Epithelial cell of esophagus (primary cell): ENCODE measurements around the gene NCEH1.

Experiments
- DNase-seq: peaks from one replicate; pipeline ENCODE4 v3.0.0; 2010; ENCODE audit warnings: low read depth
- H3K4me3 ChIP-seq: 2 replicates; pipeline ENCODE4 v1.5.1; 2011; ENCODE audit warnings: mild to moderate bottlenecking, low read length, control low read depth
- TF ChIP-seq, protein P1 (sequence below): IDR thresholded peaks from 2 replicates; pipeline ENCODE4 v1.5.1; 2011; ENCODE audit warnings: low read depth, mild to moderate bottlenecking, low read length, control low read depth, inconsistent platforms; ENCODE audit not compliant: insufficient read depth; ENCODE audit errors: missing control alignments

NCEH1 gene

DNA sequence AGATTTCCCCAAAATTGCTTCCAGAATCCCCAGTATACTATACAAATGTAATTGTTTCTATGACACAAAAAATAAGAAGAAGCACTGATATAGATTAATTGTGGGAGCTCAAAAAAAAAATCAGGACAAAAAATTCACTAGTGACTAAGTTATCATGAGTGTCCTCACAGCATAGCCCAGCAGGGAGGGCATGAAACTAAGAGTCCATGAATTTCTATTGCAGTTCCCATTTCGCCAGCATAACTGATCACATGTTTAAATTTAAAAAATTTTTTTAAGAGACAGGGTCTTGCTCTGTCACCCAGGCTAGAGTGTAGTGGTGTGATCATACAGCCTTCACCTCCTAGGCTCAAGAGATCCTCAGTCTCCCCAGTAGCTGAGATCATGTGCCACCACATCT lies 10.6 kb downstream of the NCEH1 start:
- DNase-seq, result no peak
- TF ChIP-seq, protein P1, sequence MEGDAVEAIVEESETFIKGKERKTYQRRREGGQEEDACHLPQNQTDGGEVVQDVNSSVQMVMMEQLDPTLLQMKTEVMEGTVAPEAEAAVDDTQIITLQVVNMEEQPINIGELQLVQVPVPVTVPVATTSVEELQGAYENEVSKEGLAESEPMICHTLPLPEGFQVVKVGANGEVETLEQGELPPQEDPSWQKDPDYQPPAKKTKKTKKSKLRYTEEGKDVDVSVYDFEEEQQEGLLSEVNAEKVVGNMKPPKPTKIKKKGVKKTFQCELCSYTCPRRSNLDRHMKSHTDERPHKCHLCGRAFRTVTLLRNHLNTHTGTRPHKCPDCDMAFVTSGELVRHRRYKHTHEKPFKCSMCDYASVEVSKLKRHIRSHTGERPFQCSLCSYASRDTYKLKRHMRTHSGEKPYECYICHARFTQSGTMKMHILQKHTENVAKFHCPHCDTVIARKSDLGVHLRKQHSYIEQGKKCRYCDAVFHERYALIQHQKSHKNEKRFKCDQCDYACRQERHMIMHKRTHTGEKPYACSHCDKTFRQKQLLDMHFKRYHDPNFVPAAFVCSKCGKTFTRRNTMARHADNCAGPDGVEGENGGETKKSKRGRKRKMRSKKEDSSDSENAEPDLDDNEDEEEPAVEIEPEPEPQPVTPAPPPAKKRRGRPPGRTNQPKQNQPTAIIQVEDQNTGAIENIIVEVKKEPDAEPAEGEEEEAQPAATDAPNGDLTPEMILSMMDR, result no peak
- H3K4me3 ChIP-seq, result no peak overlapping the region

DNA sequence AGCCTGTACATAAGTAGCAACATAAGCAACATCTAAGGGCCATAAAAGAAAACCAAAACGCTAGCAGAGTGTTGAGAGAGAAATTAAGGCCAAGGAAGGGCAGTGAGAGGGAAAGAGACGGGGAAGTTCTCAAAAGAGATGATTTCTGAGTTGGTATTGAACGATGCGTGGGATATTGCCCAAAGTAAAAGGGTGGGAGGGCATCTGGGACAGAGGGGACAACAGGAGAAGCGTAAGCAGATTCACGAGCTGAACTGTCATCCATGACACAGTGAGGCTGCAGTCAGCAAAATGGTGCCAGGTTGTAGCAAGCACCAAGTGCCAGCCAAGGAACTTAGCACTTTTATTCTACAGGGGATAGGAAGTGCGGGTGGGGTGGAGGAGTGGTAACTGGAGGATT lies 11.8 kb downstream of the NCEH1 start:
- DNase-seq, result no peak
- H3K4me3 ChIP-seq, result no peak overlapping the region
- TF ChIP-seq, protein P1, result no peak

DNA sequence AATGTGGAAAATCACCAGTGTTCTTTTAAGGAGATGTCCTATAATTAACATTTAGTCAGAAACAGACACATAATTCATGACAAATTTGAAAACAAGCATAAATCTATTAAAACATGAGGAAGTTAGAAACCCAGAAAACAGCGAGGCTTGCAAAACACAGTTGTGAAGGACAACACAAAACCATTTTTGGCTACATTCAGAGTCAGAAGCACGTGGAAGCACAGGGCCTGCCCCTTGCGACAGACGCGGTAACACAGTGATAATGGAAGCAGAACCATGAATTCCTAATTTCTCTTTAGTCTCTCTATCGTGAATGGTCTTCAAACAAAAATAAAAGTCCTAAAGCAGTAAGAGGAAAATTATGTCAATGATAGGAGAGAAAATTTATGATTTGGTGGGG lies 12.2 kb downstream of the NCEH1 start:
- no peak overlapping the region for H3K4me3 ChIP-seq
- TF ChIP-seq, protein P1, result no peak
- DNase-seq, result no peak

DNA sequence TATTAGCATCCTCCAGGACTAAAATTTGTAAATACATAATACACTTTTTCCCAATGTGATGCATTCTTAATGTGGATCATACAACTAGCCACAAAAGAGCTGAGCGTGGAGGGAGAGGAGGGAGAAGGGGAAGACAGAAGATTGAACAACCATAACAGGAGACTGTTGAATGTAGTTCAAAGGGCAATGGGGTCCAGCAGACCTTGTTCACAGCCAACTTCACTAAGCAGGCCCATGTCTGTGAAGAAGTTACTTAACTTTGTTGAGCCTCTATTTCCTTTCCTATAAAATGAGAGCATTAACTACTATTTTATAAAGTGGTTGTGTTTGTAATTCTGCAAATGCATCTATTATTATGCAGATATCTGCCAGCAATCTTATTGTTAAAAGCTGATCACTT lies 13.3 kb downstream of the NCEH1 start:
- H3K4me3 ChIP-seq, result no peak overlapping the region
- TF ChIP-seq, protein P1, result no peak
- DNase-seq, result no peak

DNA sequence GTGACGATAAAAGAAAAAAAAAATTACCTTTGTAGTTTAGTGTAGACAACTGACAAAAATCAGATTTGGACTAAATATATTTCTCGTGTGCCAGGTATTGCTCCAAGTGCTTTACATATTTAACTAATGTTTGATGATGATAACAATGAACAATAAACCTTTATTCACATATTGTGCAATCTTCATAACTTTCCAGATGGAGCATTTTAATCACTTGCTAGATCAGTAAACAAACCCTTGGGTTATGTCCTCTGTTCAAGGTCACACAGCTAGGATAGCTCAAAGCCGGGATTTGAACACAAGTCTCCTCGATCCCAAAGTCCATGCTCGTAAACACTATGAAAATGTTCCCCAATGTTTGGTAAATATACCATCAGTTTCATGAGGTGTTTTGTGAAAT lies 14.5 kb downstream of the NCEH1 start:
- no peak for DNase-seq
- H3K4me3 ChIP-seq, result no peak overlapping the region
- TF ChIP-seq, protein P1, result no peak

DNA sequence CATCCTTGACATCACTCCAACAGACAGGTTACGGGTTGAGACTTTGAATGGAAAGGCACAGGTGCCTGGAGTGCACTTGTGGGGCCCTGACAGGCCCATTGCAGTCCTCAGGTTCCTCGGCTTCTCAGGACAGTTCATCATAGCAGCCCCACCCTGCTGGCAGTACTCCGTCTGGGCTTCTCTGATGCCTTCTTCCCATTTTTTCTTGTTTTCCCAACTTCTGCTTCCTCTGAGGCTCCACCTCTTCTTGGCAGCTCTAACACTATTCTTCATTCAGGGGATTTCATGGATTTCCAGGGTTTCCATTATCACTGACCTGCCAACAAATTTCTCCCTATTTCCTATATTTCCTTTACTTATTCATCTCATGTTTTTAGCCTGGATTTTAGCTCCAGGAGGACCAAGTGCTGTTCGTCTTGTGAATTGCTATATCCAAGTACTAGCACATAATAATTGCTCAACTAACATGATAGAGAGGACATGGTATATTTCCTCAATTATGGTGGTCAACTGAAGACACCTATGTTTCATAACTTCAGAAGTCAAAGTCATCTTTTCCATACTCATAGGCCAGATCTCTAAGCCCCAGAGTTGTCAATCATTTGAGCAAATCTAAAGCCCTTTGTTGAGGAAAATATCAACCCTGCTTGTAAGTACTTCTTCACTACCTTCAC lies 16.2 kb downstream of the NCEH1 start:
- TF ChIP-seq, protein P1, result no peak
- no peak overlapping the region for H3K4me3 ChIP-seq
- DNase-seq, result no peak

DNA sequence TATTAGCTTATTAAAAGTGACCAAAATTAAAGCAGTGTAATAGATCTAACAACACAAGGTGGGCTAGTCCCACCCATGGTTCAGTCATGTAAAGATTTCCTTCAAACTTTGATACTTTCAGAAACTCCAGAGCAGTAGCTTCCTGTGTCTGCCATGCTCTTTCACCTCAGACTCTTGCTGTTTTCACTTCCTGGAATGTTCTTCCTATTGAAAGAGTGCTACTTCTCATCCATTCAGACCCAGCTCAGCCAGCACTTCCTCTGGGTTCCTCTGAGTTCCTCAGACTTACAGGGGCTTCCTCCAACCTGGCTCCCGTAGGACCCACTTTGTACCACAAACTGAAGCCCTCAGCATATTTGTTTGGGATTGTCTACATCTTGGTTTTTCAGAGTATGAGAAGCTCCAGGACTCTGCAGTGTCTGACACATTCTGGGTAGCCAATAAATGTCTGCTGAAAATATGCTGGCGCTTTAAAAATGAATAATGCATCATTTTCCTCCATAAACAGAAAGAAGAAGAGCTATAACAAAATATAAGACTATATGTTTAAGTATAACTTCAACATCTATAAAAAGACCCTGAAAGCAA lies 18.0 kb downstream of the NCEH1 start:
- TF ChIP-seq, protein P1, result no peak
- H3K4me3 ChIP-seq, result no peak overlapping the region
- no peak for DNase-seq
